Transverse colon (tissue), 4 donors: ENCODE data around the gene ALKBH4. TPM values are rescaled to one million over a fixed set of nuclear protein-coding genes. Genes with fewer than 3 reads are reported as not detected.
"Not testable (repeated sequence)": the region's sequence is repeated elsewhere in the genome, so short reads cannot be mapped to it uniquely, and the experiment has no call there.

Experiments used
- DNase-seq: peaks from one replicate; pipeline ENCODE4 v3.0.0-alpha.2; 2019
- H3K27ac ChIP-seq, 4 donors: fragments of 200-600 bp; sonication (generic); 2 replicates each; pipeline ENCODE4 v1.5.1; 2016 to 2018; ENCODE audit warnings: inconsistent platforms in 4 of 4
- H3K27me3 ChIP-seq: fragments of 200-600 bp; sonication (generic); 2 replicates; pipeline ENCODE4 v1.5.1; 2017; ENCODE audit warnings: inconsistent platforms
- H3K36me3 ChIP-seq, 4 donors: fragments of 200-600 bp; sonication (generic); 2 replicates each; pipeline ENCODE4 v1.5.1; 2017 to 2019; ENCODE audit warnings: inconsistent platforms in 4 of 4
- H3K4me1 ChIP-seq, 4 donors: fragments of 200-600 bp; sonication (generic); 2 replicates each; pipeline ENCODE4 v1.5.1; 2017 to 2020; ENCODE audit warnings: inconsistent platforms in 4 of 4
- H3K4me3 ChIP-seq, 4 donors: fragments of 200-600 bp; sonication (generic); 1 replicate in 1 of 4; 2 replicates in 3 of 4; pipeline versions ENCODE4 v1.5.1 to v1.6.1; 2017 to 2019; ENCODE audit warnings: inconsistent platforms in 4 of 4
- H3K9me3 ChIP-seq, 2 donors: fragments of 200-600 bp; sonication (generic); 2 replicates each; pipeline ENCODE4 v1.5.1; 2017 to 2019; ENCODE audit warnings: inconsistent platforms in 2 of 2
- EP300 ChIP-seq: sonication (generic); formaldehyde crosslinking; IDR thresholded peaks from one replicate; pipeline ENCODE4 v1.6.1; 2017; ENCODE audit warnings: antibody characterized with exemption, low read depth
- POLR2A ChIP-seq: fragments of 450-650 bp; IDR thresholded peaks from one replicate; pipeline ENCODE4 v1.6.1; 2016; ENCODE audit warnings: antibody characterized with exemption, mild to moderate bottlenecking, moderate library complexity
- POLR2AphosphoS5 ChIP-seq, 3 donors: sonication (generic); formaldehyde crosslinking; IDR thresholded peaks; one replicate each; pipeline ENCODE4 v1.6.1; 2016; ENCODE audit warnings: antibody characterized with exemption in 3 of 3
- WGBS, 2 donors: methylation state at CpG; one replicate each; pipeline ENCODE4 v1.1.5; 2018; ENCODE audit warnings: low coverage in 1 of 2; 5-methylcytosine and 5-hydroxymethylcytosine counted together
- in situ Hi-C, 4 donors: fragments of 200-750 bp; cut with MboI; loops; one replicate each; pipeline versions ENCODE4 v1.15.0 to v1.15.1; 2017; ENCODE audit warnings: low sequenced_read_pairs in 3 of 4, low pct_ligation_motif_present in 1 of 4, low pct_unique_long_range_greater_than_20kb in 1 of 4
- intact Hi-C: fragments of 100-400 bp; cut with DNase I; formaldehyde crosslinking; loops from one replicate; pipeline ENCODE4 v1.15.1; 2023; ENCODE audit warnings: low total_unique reads
- total RNA-seq, 4 donors: library from RNA; depleted of rRNA; stranded (reverse); fragments of >200 nt; gene quantifications; one replicate each; pipeline ENCODE4 v1.1.0, GENCODE V29; 2016
- TF ChIP-seq, protein P1 (sequence below), 5 experiments: fragments of 200-600 bp in 3 of 5; fragments of 450-650 bp in 2 of 5; sonication (generic) in 3 of 5; IDR thresholded peaks; 1 replicate in 2 of 5; 2 replicates in 3 of 5; pipeline ENCODE4 v1.5.1; 2016 to 2017; ENCODE audit warnings: antibody characterized with exemption in 5 of 5, inconsistent platforms in 3 of 5, mild to moderate bottlenecking in 2 of 5, moderate library complexity in 1 of 5

Gene ALKBH4, protein sequence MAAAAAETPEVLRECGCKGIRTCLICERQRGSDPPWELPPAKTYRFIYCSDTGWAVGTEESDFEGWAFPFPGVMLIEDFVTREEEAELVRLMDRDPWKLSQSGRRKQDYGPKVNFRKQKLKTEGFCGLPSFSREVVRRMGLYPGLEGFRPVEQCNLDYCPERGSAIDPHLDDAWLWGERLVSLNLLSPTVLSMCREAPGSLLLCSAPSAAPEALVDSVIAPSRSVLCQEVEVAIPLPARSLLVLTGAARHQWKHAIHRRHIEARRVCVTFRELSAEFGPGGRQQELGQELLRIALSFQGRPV
- 10 to 100 TPM in 2 of 4 donors, 1 to 10 TPM in 2; 1.8 to 21.3 (median 14.0) TPM for total RNA-seq

DNA sequence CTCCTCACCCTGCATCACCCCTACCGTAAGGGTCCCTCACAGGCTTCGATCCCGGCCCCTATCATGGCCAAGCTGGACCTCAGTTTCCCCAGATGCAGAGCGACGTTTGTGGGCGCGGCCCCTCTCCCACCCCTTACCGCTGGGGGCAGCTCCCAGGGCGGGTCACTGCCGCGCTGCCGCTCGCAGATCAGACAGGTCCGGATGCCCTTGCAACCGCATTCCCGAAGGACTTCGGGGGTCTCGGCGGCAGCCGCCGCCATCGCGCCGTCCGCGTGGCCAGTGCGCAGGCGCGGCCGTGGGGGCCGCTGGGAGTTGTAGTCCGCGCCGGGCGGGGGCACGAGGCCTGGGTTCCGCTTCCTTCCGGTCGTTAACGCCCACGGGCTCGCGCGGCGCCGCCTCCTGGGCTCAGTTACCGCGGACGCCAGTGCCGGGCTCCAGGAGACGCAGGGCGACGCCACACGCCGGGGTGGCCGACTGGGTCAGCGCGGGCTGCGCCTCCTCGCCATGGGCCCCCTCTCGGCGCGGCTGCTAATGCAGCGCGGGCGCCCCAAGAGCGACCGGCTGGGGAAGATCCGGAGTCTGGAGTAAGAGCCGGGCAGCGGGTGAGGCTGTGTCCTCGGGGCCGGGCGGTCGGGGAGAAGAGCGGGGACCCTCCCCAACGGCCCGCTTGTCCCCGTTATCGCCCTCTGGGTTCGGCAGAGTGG lies at the start of gene ALKBH4, which contains the start of gene LRWD1:
TSS of gene ALKBH4 (minus strand) at position 287 of the 704 bp plus-strand sequence. CDS start at position 260, 27 bp downstream.
TSS of gene LRWD1 (plus strand) at position 408 of the 704 bp plus-strand sequence. CDS start at position 505, 97 bp downstream.
- WGBS, 2 donors = 0% methylated on average over 18 of the region's 81 CpGs; no CpG with 5 or more reads in 1 of the 2 donors
- H3K4me1 ChIP-seq = peaks cover 14 to 26% (median 17%) of the 10 kb centered on the region in 4 donors
- intact Hi-C loops = no loop called here
- no peaks in the 10 kb centered on the region for H3K36me3 ChIP-seq
- TF ChIP-seq, protein P1, sequence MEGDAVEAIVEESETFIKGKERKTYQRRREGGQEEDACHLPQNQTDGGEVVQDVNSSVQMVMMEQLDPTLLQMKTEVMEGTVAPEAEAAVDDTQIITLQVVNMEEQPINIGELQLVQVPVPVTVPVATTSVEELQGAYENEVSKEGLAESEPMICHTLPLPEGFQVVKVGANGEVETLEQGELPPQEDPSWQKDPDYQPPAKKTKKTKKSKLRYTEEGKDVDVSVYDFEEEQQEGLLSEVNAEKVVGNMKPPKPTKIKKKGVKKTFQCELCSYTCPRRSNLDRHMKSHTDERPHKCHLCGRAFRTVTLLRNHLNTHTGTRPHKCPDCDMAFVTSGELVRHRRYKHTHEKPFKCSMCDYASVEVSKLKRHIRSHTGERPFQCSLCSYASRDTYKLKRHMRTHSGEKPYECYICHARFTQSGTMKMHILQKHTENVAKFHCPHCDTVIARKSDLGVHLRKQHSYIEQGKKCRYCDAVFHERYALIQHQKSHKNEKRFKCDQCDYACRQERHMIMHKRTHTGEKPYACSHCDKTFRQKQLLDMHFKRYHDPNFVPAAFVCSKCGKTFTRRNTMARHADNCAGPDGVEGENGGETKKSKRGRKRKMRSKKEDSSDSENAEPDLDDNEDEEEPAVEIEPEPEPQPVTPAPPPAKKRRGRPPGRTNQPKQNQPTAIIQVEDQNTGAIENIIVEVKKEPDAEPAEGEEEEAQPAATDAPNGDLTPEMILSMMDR (IDR thresholded peaks at IDR 0.05) = peak in 2 of 5 experiments; percentile 18 to 25
- peak; percentile 59 for TF ChIP-seq POLR2A
- peak; percentile 69 to 88 (median 69) for TF ChIP-seq POLR2AphosphoS5 (IDR thresholded peaks at IDR 0.05)
- no peak for TF ChIP-seq EP300
- peak within 1 kb of the TSS; percentile 61 to 100 (median 95) for H3K4me3 ChIP-seq
- H3K27me3 ChIP-seq = no peaks in the 10 kb centered on the region
- in situ Hi-C loops = loop anchor here in 1 of 4 donors (10.0 kb wide), 1 partner anchor 60 kb away; no protein-coding TSS in a partner anchor
- H3K27ac ChIP-seq = peak within 1 kb of the TSS; percentile 81 to 91 (median 84)
- peak; percentile 95 for DNase-seq
- no peaks in the 10 kb centered on the region for H3K9me3 ChIP-seq

DNA sequence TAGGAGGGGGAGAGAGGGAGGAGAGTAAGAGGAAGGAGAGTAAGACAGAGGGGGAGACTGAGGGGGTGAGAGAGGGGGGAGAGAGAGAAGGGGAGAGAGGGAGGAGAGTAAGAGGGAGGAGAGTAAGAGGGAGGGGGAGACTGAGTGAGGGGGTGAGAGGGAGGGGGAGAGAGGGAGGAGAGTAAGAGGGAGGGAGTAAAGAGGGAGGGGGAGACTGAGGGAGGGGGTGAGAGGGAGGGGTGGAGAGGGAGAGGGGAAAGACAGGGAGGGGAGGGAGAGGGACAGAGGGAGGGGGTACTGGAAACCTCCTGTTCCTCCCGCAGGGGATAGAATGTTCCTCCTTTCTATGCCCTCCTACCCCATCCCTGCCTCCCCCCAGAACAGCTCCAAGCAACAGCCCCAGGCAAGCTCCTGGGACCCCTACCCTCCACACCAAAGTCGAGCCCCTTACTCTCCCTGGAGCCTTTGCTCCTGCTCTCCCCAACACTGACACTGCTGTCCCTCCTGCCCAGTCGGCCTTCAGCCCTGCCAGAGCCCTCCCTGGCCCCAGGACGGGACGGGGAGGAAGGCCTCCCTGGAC lies 48.1 kb upstream of the ALKBH4 start:
- in situ Hi-C loops, H3K4me1 ChIP-seq, intact Hi-C loops, H3K36me3 ChIP-seq, H3K27me3 ChIP-seq, H3K9me3 ChIP-seq: not testable (repeated sequence)
- DNase-seq = peak; percentile 8
- Histone ChIP-seq H3K4me3 (peak overlapping the region in 1 of 4 donors; percentile 1), H3K27ac (peak overlapping the region; percentile 32 to 85 (median 72))
- 47% methylated on average over 5 of the region's 5 CpGs; no CpG with 5 or more reads in 1 of the 2 donors for WGBS, 2 donors

DNA sequence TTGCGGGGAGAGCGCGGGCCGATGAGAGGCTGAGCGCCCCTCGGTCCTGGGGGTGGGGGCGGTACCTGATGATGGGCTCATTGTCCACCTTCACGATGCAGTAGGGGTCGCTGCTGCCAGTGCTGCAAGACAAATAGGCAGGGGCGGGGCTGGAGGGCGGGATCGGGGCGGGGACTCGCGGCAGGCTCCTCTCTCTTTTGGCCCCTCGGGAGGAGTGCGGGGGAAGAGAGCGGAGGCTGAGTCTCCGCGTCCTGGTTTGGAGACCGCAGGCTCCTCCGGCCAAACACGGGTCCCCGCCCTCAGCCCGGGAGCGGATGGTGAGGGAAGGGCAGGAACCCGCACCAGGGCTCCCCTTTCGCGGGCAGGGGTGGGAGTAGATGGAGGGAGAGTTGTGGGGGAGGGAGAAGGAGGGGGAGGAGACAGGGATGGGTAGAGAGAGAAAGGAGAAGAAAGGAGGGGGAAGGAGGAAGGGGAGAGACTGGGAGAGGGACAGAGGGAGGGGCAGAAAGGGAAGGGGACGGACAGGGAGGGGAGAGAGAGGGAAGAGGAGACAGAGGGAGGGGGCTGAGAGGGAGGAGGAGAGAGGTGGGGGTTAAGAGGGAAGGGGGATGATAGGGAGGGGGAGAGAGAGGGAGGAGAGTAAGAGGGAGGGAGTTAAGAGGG lies 47.3 kb upstream of the ALKBH4 start:
- H3K36me3 ChIP-seq, H3K9me3 ChIP-seq, in situ Hi-C loops, intact Hi-C loops, DNase-seq, H3K4me3 ChIP-seq, H3K27me3 ChIP-seq, H3K4me1 ChIP-seq, H3K27ac ChIP-seq: not testable (repeated sequence)
- WGBS, 2 donors = no CpG with 5 or more reads among the region's 30 CpGs

DNA sequence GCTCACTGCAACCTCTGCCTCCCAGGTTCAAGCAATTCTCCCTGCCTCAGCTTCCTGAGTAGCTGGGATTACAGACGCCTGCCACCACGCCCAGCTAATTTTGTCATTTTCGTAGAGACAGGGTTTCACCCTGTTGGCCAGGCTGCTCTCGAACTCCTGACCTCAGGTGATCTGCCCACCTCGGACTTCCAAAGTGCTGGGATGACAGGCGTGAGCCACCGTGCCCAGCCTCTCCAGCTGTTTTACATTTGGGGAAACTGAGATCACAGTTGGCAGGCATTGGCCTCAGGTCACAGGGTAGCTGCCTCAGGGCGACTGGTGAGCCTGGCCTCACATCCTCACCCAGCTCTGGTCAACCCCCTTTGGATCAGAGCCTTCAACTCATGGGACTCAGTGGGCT lies 45.9 kb upstream of the ALKBH4 start:
- DNase-seq, H3K4me1 ChIP-seq, H3K4me3 ChIP-seq, in situ Hi-C loops, H3K27ac ChIP-seq, H3K36me3 ChIP-seq, intact Hi-C loops, H3K9me3 ChIP-seq, H3K27me3 ChIP-seq: not testable (repeated sequence)
- WGBS, 2 donors = 78% methylated on average over 4 of the region's 8 CpGs; no CpG with 5 or more reads in 1 of the 2 donors

DNA sequence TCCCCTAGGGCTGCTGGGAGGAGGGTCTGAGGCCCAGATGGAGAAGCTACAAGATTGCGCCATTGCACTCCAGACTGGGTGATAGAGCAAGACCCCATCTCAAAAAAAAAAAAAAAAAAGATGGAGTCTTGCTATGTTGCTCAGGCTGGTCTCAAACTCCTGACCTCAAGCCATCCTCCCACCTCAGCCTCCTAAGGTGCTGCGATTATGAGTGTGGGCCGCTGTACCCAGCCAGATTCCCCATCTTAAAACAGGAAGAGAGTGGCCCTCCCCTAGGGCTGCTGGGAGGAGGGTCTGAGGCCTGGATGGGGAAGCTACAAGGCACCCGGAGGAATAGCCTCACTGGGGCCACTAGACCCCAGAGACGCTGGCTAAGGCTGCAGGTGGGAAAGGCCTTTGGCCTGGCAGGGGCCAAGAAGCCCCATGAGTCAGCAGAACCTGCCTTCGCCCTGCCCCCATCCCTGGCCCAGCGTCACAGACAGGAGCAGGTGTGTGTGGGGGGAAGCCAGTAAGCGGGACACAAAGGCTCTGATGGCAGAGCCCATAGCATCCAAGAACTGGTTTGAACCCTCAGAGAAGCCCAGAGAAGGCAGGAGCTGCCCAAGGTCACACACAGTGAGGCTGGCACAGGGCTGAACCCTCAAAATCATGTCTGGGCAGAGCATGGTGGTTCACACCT lies 42.9 kb upstream of the ALKBH4 start:
- H3K27me3 ChIP-seq, in situ Hi-C loops: not testable (repeated sequence)

DNA sequence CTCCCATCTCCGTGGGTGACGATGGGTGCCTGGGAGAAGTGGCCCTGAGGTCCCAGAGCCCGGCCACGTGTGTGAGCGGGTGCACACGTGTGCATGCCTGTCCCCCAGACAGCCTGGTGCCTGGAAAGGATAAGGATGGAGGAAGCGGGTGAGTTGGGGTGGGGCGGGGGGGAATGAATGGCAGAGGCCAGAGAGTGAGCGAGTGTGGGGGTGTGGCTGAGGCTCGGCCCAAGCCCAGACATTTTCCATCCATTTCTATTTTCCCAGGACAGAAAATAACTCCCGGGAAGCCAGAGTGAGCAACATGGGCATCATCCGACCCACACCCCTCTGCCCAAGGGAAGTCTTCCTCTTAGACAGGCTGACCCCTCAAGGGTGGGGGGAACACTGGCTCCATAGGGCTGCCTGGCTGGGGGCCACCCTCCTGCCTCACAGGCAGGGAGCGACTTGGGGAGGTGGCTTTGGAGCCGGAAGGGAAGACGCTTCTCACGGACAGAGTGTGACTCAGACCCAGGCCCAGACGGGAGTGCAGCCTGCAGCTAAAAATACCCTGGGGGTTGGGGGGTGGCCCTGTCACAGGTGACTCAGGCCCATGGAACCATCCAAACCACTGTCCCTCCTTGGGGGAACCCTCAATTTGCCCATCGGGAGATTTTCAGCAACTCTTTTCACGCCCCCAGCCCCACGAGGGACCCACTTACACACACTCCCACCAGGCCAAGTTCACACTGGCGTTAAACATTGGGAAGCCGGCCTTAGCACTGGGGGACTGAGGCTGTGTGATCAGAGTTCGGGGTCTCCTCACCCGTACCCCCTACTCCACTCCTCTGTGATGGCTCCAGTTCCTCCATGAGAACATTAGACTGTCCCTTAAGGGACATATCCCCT lies 40.9 kb upstream of the ALKBH4 start:
- H3K27ac ChIP-seq, H3K36me3 ChIP-seq, intact Hi-C loops, H3K4me3 ChIP-seq, in situ Hi-C loops, H3K9me3 ChIP-seq, H3K4me1 ChIP-seq, H3K27me3 ChIP-seq: not testable (repeated sequence)
- peak; percentile 5 for DNase-seq
- WGBS, 2 donors = 83% methylated on average over 5 of the region's 24 CpGs; no CpG with 5 or more reads in 1 of the 2 donors

More for the DNA sequence above, 42.9 kb upstream of the ALKBH4 start:
- 100% methylated on average over 2 of the region's 8 CpGs; no CpG with 5 or more reads in 1 of the 2 donors for WGBS, 2 donors
- H3K4me1 ChIP-seq, H3K27ac ChIP-seq, intact Hi-C loops, H3K4me3 ChIP-seq, H3K9me3 ChIP-seq, H3K36me3 ChIP-seq: not testable (repeated sequence)
- peak; percentile 6 for DNase-seq

DNA sequence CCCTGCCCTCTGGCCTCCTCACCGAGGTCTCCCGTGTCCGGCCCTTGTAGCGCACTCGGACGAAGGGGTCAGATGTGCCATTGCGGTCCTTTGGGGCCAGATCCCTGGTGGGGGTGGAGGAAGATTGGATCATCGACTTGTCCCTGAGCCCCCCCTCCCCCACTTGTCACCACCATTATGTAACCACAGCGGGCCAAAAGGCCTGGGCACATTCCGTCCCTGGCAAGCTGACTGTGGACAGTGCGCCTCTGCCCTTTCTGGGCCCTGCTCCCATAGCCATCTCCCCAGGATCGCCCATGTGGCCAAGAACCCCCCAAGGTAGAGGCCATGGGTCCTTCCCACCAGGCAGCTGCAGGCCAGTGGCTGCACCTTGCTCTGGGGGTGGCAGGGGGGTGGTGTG lies 38.5 kb upstream of the ALKBH4 start:
- intact Hi-C loops, H3K36me3 ChIP-seq, DNase-seq, H3K4me3 ChIP-seq, H3K27ac ChIP-seq, in situ Hi-C loops, H3K27me3 ChIP-seq, H3K4me1 ChIP-seq, H3K9me3 ChIP-seq: not testable (repeated sequence)
- WGBS, 2 donors = no CpG with 5 or more reads among the region's 12 CpGs

DNA sequence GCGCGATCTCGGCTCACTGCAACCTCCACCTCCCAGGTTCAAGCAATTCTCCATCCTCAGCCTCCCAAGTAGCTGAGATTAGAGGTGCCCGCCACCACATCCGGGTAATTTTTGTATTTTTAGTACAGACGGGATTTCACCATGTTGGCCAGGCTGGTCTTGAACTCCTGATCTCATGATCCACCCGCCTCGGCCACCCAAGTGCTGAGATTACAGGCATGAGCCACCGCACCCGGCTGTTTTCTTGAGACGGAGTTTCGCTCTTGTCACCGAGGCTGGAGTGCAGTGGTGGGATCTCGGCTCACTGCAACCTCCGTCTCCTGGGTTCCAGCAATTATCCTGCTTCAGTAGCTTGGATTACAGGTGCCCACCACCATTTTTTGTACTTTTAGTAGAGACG lies 33.7 kb upstream of the ALKBH4 start:
- in situ Hi-C loops, H3K27me3 ChIP-seq, H3K36me3 ChIP-seq, H3K4me3 ChIP-seq, H3K9me3 ChIP-seq, H3K27ac ChIP-seq, DNase-seq, H3K4me1 ChIP-seq, intact Hi-C loops: not testable (repeated sequence)
- WGBS, 2 donors = 96% methylated on average over 9 of the region's 16 CpGs; no CpG with 5 or more reads in 1 of the 2 donors
